Fibroblast of the conjunctiva (primary cell): ENCODE measurements around the gene CADPS.

ENCODE experiments used
- DNase-seq: peaks from one replicate; pipeline ENCODE4 v3.0.0-alpha.2; 2010; ENCODE audit warnings: low read depth

The CADPS gene

GRCh38 chr3:62686503-62687294 lies 188.5 kb downstream of the CADPS start:
- peak; percentile 42 for DNase-seq

GRCh38 chr3:62682826-62683225 lies 192.4 kb downstream of the CADPS start:
- DNase-seq, result no peak

GRCh38 chr3:62679988-62680387 lies 195.2 kb downstream of the CADPS start:
- DNase-seq, result no peak

- no peak for DNase-seq
Observed at GRCh38 chr3:62678841-62679240, 196.4 kb downstream of the CADPS start.

- DNase-seq, result no peak
Observed at GRCh38 chr3:62677926-62678325, 197.3 kb downstream of the CADPS start.

- no peak for DNase-seq
Observed at GRCh38 chr3:62676689-62677271, 198.4 kb downstream of the CADPS start.

GRCh38 chr3:62675492-62675891 lies 199.7 kb downstream of the CADPS start:
- no peak for DNase-seq

- DNase-seq, result no peak
Observed at GRCh38 chr3:62672988-62673313, 202.3 kb downstream of the CADPS start.

GRCh38 chr3:62672270-62672987 lies 202.8 kb downstream of the CADPS start:
- no peak for DNase-seq

GRCh38 chr3:62670351-62670750 lies 204.9 kb downstream of the CADPS start:
- no peak for DNase-seq

GRCh38 chr3:62669161-62669560 lies 206.1 kb downstream of the CADPS start:
- DNase-seq, result no peak

GRCh38 chr3:62667714-62668113 lies 207.5 kb downstream of the CADPS start:
- no peak for DNase-seq

- DNase-seq, result peak; percentile 38
Observed at GRCh38 chr3:62665627-62666437, 209.4 kb downstream of the CADPS start.

GRCh38 chr3:62662677-62663076 lies 212.5 kb downstream of the CADPS start:
- DNase-seq, result no peak

GRCh38 chr3:62659660-62660059 lies 215.6 kb downstream of the CADPS start:
- no peak for DNase-seq

- DNase-seq, result no peak
Observed at GRCh38 chr3:62655691-62656063, 219.5 kb downstream of the CADPS start.

GRCh38 chr3:62655056-62655690 lies 220.0 kb downstream of the CADPS start:
- no peak for DNase-seq

GRCh38 chr3:62653796-62654195 lies 221.4 kb downstream of the CADPS start:
- no peak for DNase-seq

- DNase-seq, result no peak
Observed at GRCh38 chr3:62647711-62648110, 227.5 kb downstream of the CADPS start.

- DNase-seq, result no peak
Observed at GRCh38 chr3:62644493-62644892, 230.7 kb downstream of the CADPS start.

- DNase-seq, result no peak
Observed at GRCh38 chr3:62638316-62638715, 236.9 kb downstream of the CADPS start.

GRCh38 chr3:62636235-62636826 lies 238.9 kb downstream of the CADPS start:
- DNase-seq, result no peak
